ENCODE data around the gene CATSPERB. TPM values are rescaled to one million over a fixed set of nuclear protein-coding genes. Genes with fewer than 3 reads are reported as not detected.
"Not testable (repeated sequence)": the region's sequence is repeated elsewhere in the genome, so short reads cannot be mapped to it uniquely, and the experiment has no call there.

Gene CATSPERB
- total RNA-seq, 2 donors from 2014 or later = 0.70 TPM; not detected in 1

- ATAC-seq = no peak
- H3K9me3 Mint-ChIP-seq = no peaks in the 10 kb centered on the region
- no peak for DNase-seq (ENCODE audit: low spot score)
- H3K27ac Mint-ChIP-seq = no peak overlapping the region
- no peaks in the 10 kb centered on the region for H3K36me3 Mint-ChIP-seq
- no peaks in the 10 kb centered on the region for H3K4me1 Mint-ChIP-seq (ENCODE audit: low read depth in 2 of 2)
- no peaks in the 10 kb centered on the region for H3K27me3 Mint-ChIP-seq
- no peak overlapping the region for H3K4me3 Mint-ChIP-seq
Measured at GRCh38 chr14:91723501-91723900, 8.4 kb downstream of the CATSPERB start.

GRCh38 chr14:91722386-91722785 is 9.5 kb downstream of the CATSPERB start:
- no peak for ATAC-seq
- DNase-seq (ENCODE audit: low spot score) = no peak
- H3K4me1 Mint-ChIP-seq (ENCODE audit: low read depth in 2 of 2) = no peaks in the 10 kb centered on the region

GRCh38 chr14:91719839-91720238 is 12.0 kb downstream of the CATSPERB start:
- ATAC-seq (no peak), DNase-seq (ENCODE audit: low spot score) (no peak)
- H3K4me1 Mint-ChIP-seq (ENCODE audit: low read depth in 2 of 2) = no peaks in the 10 kb centered on the region
- no peaks in the 10 kb centered on the region for H3K36me3 Mint-ChIP-seq
- no peak overlapping the region for H3K27ac Mint-ChIP-seq
- no peak overlapping the region for H3K4me3 Mint-ChIP-seq
- H3K9me3 Mint-ChIP-seq = no peaks in the 10 kb centered on the region
- H3K27me3 Mint-ChIP-seq = peaks cover 0 to 2% of the 10 kb centered on the region in 2 donors

More at GRCh38 chr14:91722386-91722785, 9.5 kb downstream of the CATSPERB start:
- no peak overlapping the region for H3K27ac Mint-ChIP-seq
- no peak overlapping the region for H3K4me3 Mint-ChIP-seq
- no peaks in the 10 kb centered on the region for H3K36me3 Mint-ChIP-seq
- no peaks in the 10 kb centered on the region for H3K9me3 Mint-ChIP-seq
- peaks cover 0 to 2% of the 10 kb centered on the region in 2 donors for H3K27me3 Mint-ChIP-seq

- no peak overlapping the region for H3K27ac Mint-ChIP-seq
- DNase-seq (ENCODE audit: low spot score) = no peak
Measured at GRCh38 chr14:91716999-91717398, 14.9 kb downstream of the CATSPERB start.

GRCh38 chr14:91714805-91715204 is 17.1 kb downstream of the CATSPERB start:
- H3K36me3 Mint-ChIP-seq = no peaks in the 10 kb centered on the region
- H3K4me1 Mint-ChIP-seq (ENCODE audit: low read depth in 2 of 2) = peaks cover 0 to 2% of the 10 kb centered on the region in 2 donors
- H3K9me3 Mint-ChIP-seq = no peaks in the 10 kb centered on the region
- DNase-seq (ENCODE audit: low spot score) (no peak), ATAC-seq (peak; percentile 63 to 83)
- peak overlapping the region; percentile 69 for H3K4me3 Mint-ChIP-seq
- H3K27me3 Mint-ChIP-seq = peaks cover 0 to 2% of the 10 kb centered on the region in 2 donors
- peak overlapping the region; percentile 75 for H3K27ac Mint-ChIP-seq

More at GRCh38 chr14:91716999-91717398, 14.9 kb downstream of the CATSPERB start:
- Mint-ChIP-seq H3K4me3 (no peak overlapping the region), H3K27me3 (peaks cover 0 to 2% of the 10 kb centered on the region in 2 donors), H3K4me1 (ENCODE audit: low read depth in 2 of 2) (peaks cover 0 to 2% of the 10 kb centered on the region in 2 donors), H3K36me3 (no peaks in the 10 kb centered on the region), H3K9me3 (no peaks in the 10 kb centered on the region)
- ATAC-seq = no peak

- Mint-ChIP-seq H3K27ac (no peak overlapping the region), H3K4me1 (ENCODE audit: low read depth in 2 of 2) (no peaks in the 10 kb centered on the region), H3K36me3 (peaks cover 5% of the 10 kb centered on the region), H3K9me3 (no peaks in the 10 kb centered on the region), H3K4me3 (no peak overlapping the region), H3K27me3 (no peaks in the 10 kb centered on the region)
- ATAC-seq (no peak), DNase-seq (ENCODE audit: low spot score) (no peak)
Measured at GRCh38 chr14:91708795-91709194, 23.1 kb downstream of the CATSPERB start.

- Mint-ChIP-seq H3K36me3 (peaks cover 5% of the 10 kb centered on the region), H3K27ac (no peak overlapping the region), H3K4me3 (no peak overlapping the region), H3K4me1 (ENCODE audit: low read depth in 2 of 2) (no peaks in the 10 kb centered on the region), H3K27me3 (no peaks in the 10 kb centered on the region), H3K9me3 (no peaks in the 10 kb centered on the region)
- no peak for ATAC-seq
- no peak for DNase-seq (ENCODE audit: low spot score)
Measured at GRCh38 chr14:91706996-91707395, 24.9 kb downstream of the CATSPERB start.

- Mint-ChIP-seq H3K27me3 (peaks cover 15 to 25% of the 10 kb centered on the region in 2 donors), H3K4me1 (ENCODE audit: low read depth in 2 of 2) (no peaks in the 10 kb centered on the region), H3K4me3 (no peak overlapping the region), H3K36me3 (peaks cover 10% of the 10 kb centered on the region), H3K27ac (no peak overlapping the region), H3K9me3 (peaks cover 4% of the 10 kb centered on the region)
- no peak for ATAC-seq
- no peak for DNase-seq (ENCODE audit: low spot score)
Measured at GRCh38 chr14:91694643-91695042, 37.2 kb downstream of the CATSPERB start.

GRCh38 chr14:91693346-91693745 is 38.5 kb downstream of the CATSPERB start:
- Mint-ChIP-seq H3K9me3 (peaks cover 4% of the 10 kb centered on the region), H3K36me3 (peaks cover 10% of the 10 kb centered on the region), H3K4me3 (no peak overlapping the region), H3K27me3 (peaks cover 17 to 24% of the 10 kb centered on the region in 2 donors), H3K27ac (no peak overlapping the region), H3K4me1 (ENCODE audit: low read depth in 2 of 2) (no peaks in the 10 kb centered on the region)
- DNase-seq (ENCODE audit: low spot score) (no peak), ATAC-seq (no peak)

GRCh38 chr14:91692075-91692474 is 39.8 kb downstream of the CATSPERB start:
- Mint-ChIP-seq H3K27me3 (peaks cover 15 to 17% of the 10 kb centered on the region in 2 donors), H3K27ac (no peak overlapping the region), H3K4me1 (ENCODE audit: low read depth in 2 of 2) (no peaks in the 10 kb centered on the region), H3K4me3 (no peak overlapping the region), H3K9me3 (no peaks in the 10 kb centered on the region), H3K36me3 (peaks cover 3% of the 10 kb centered on the region)
- DNase-seq (ENCODE audit: low spot score) = no peak
- no peak for ATAC-seq

GRCh38 chr14:91689608-91690007 is 42.3 kb downstream of the CATSPERB start:
- Mint-ChIP-seq H3K4me3 (no peak overlapping the region), H3K27me3 (peaks cover 0 to 2% of the 10 kb centered on the region in 2 donors), H3K4me1 (ENCODE audit: low read depth in 2 of 2) (no peaks in the 10 kb centered on the region), H3K36me3 (no peaks in the 10 kb centered on the region), H3K9me3 (no peaks in the 10 kb centered on the region), H3K27ac (no peak overlapping the region)
- no peak for DNase-seq (ENCODE audit: low spot score)
- ATAC-seq = no peak

- H3K36me3 Mint-ChIP-seq; H3K4me3 Mint-ChIP-seq; H3K27me3 Mint-ChIP-seq; DNase-seq (ENCODE audit: low spot score); ATAC-seq; H3K4me1 Mint-ChIP-seq (ENCODE audit: low read depth in 2 of 2); H3K27ac Mint-ChIP-seq; H3K9me3 Mint-ChIP-seq: not testable (repeated sequence)
Measured at GRCh38 chr14:91687436-91687835, 44.5 kb downstream of the CATSPERB start.

- Mint-ChIP-seq H3K36me3 (no peaks in the 10 kb centered on the region), H3K9me3 (no peaks in the 10 kb centered on the region), H3K27me3 (peaks cover 0 to 2% of the 10 kb centered on the region in 2 donors), H3K27ac (no peak overlapping the region), H3K4me3 (no peak overlapping the region), H3K4me1 (ENCODE audit: low read depth in 2 of 2) (peaks cover 0 to 6% of the 10 kb centered on the region in 2 donors)
- ATAC-seq (no peak), DNase-seq (ENCODE audit: low spot score) (no peak)
Measured at GRCh38 chr14:91685600-91685999, 46.3 kb downstream of the CATSPERB start.

GRCh38 chr14:91681893-91682563 is 49.9 kb downstream of the CATSPERB start:
- H3K4me3 Mint-ChIP-seq = peak overlapping the region; percentile 46
- peaks cover 2% of the 10 kb centered on the region for H3K36me3 Mint-ChIP-seq
- peaks cover 0 to 6% of the 10 kb centered on the region in 2 donors for H3K4me1 Mint-ChIP-seq (ENCODE audit: low read depth in 2 of 2)
- DNase-seq (ENCODE audit: low spot score) = no peak
- peaks cover 3% of the 10 kb centered on the region for H3K9me3 Mint-ChIP-seq
- H3K27me3 Mint-ChIP-seq = peaks cover 0 to 3% of the 10 kb centered on the region in 2 donors
- no peak overlapping the region for H3K27ac Mint-ChIP-seq
- ATAC-seq = peak; percentile 62 to 81

Measured in natural killer cell treated with Interleukin-12 subunit alpha and Interleukin-12 subunit beta and Interleukin-15 and Interleukin-18, amount 100 ng/mL, for 72 hours (primary cell).